ENCODE data around the gene ZNF827.

The ZNF827 gene

GRCh38 chr4:145860897-145861296, 77.7 kb downstream of the ZNF827 start:
- no peak for DNase-seq

- no peak for DNase-seq
Observed at GRCh38 chr4:145860446-145860845, 78.2 kb downstream of the ZNF827 start.

- no peak for DNase-seq
Observed at GRCh38 chr4:145859926-145860325, 78.7 kb downstream of the ZNF827 start.

GRCh38 chr4:145859426-145859825, 79.2 kb downstream of the ZNF827 start:
- no peak for DNase-seq

- DNase-seq: no peak
Observed at GRCh38 chr4:145852256-145852839, 86.3 kb downstream of the ZNF827 start.

GRCh38 chr4:145851511-145852201, 87.0 kb downstream of the ZNF827 start:
- DNase-seq: no peak

- no peak for DNase-seq
Observed at GRCh38 chr4:145847764-145848163, 90.9 kb downstream of the ZNF827 start.

GRCh38 chr4:145845118-145845517, 93.5 kb downstream of the ZNF827 start:
- no peak for DNase-seq

- no peak for DNase-seq
Observed at GRCh38 chr4:145843639-145844038, 95.0 kb downstream of the ZNF827 start.

- DNase-seq: no peak
Observed at GRCh38 chr4:145843148-145843547, 95.5 kb downstream of the ZNF827 start.

- DNase-seq: no peak
Observed at GRCh38 chr4:145842224-145842887, 96.3 kb downstream of the ZNF827 start.

- DNase-seq: no peak
Observed at GRCh38 chr4:145840801-145841200, 97.8 kb downstream of the ZNF827 start.

GRCh38 chr4:145840162-145840768, 98.4 kb downstream of the ZNF827 start:
- peak in 2 of 5 experiments; percentile 7 to 74 for DNase-seq

- no peak for DNase-seq
Observed at GRCh38 chr4:145839151-145839550, 99.5 kb downstream of the ZNF827 start.

GRCh38 chr4:145832384-145832783, 106.2 kb downstream of the ZNF827 start:
- DNase-seq: peak in 1 of 5 experiments; percentile 82

- peak in 1 of 5 experiments; percentile 23 for DNase-seq
Observed at GRCh38 chr4:145830699-145831098, 107.9 kb downstream of the ZNF827 start.

- DNase-seq: peak in 2 of 5 experiments; percentile 18 to 41
Observed at GRCh38 chr4:145829629-145830395, 108.8 kb downstream of the ZNF827 start.

GRCh38 chr4:145828802-145829485, 109.7 kb downstream of the ZNF827 start:
- peak in 1 of 5 experiments; percentile 88 for DNase-seq

GRCh38 chr4:145827885-145828284, 110.7 kb downstream of the ZNF827 start:
- no peak for DNase-seq

GRCh38 chr4:145825255-145825654, 113.4 kb downstream of the ZNF827 start:
- no peak for DNase-seq

- no peak for DNase-seq
Observed at GRCh38 chr4:145824463-145824862, 114.2 kb downstream of the ZNF827 start.

GRCh38 chr4:145823743-145824142, 114.9 kb downstream of the ZNF827 start:
- DNase-seq: no peak

Data from T-helper 2 cell (primary cell).